Body of pancreas (tissue), 4 donors: ENCODE data around the gene ZKSCAN1. TPM values are rescaled to one million over a fixed set of nuclear protein-coding genes. Genes with fewer than 3 reads are reported as not detected.

Experiments
- ATAC-seq: fragments of 150-250 bp; one replicate; pipeline ENCODE4 v1.9.1; 2016
- DNase-seq, 4 donors: peaks; one replicate each; pipeline ENCODE4 v3.0.0-alpha.2; 2019
- H3K27ac ChIP-seq, 4 donors: fragments of 200-600 bp; sonication (generic); 1 replicate in 3 of 4; 2 replicates in 1 of 4; pipeline versions ENCODE4 v1.5.1 to v1.6.1; 2016 to 2019; ENCODE audit warnings: mild to moderate bottlenecking in 1 of 4, mixed read lengths in 1 of 4, moderate library complexity in 1 of 4
- H3K27me3 ChIP-seq, 2 donors: fragments of 200-600 bp; sonication (generic); one replicate each; pipeline ENCODE4 v1.6.0; 2016; ENCODE audit warnings: mild to moderate bottlenecking in 1 of 2
- H3K36me3 ChIP-seq, 2 donors: fragments of 200-600 bp; sonication (generic); replicated peaks in 1 of 2; 2 replicates each; pipeline ENCODE4 v1.5.1; 2016; ENCODE audit warnings: low read depth in 2 of 2; ENCODE audit not compliant: insufficient read depth in 1 of 2
- H3K4me1 ChIP-seq: fragments of 200-600 bp; sonication (generic); one replicate; pipeline ENCODE4 v1.6.0; 2016
- H3K4me3 ChIP-seq, 2 donors: fragments of 200-600 bp; sonication (generic); 1 replicate in 1 of 2; 2 replicates in 1 of 2; pipeline ENCODE4 v1.5.1; 2016 to 2019
- H3K9me3 ChIP-seq, 3 donors: fragments of 200-600 bp; sonication (generic); 1 replicate in 2 of 3; 2 replicates in 1 of 3; pipeline ENCODE4 v1.5.1; 2016
- POLR2A ChIP-seq, 3 donors: fragments of 450-650 bp; IDR thresholded peaks; one replicate each; pipeline ENCODE4 v1.6.1; 2016; ENCODE audit warnings: antibody characterized with exemption in 3 of 3, mild to moderate bottlenecking in 2 of 3
- WGBS, 2 donors: methylation state at CpG; one replicate each; pipeline ENCODE4 v1.1.5; 2017; 5-methylcytosine and 5-hydroxymethylcytosine counted together
- intact Hi-C: fragments of 100-400 bp; cut with DNase I; formaldehyde crosslinking; loops from one replicate; pipeline ENCODE4 v1.15.1; 2023
- total RNA-seq, 2 donors: library from RNA; depleted of rRNA; stranded (reverse); fragments of >200 nt; gene quantifications; one replicate each; pipeline ENCODE4 v1.1.0, GENCODE V29; 2016
- TF ChIP-seq, protein P1 (sequence below), 7 experiments: fragments of 450-650 bp in 4 of 7; fragments of 200-600 bp in 3 of 7; sonication (generic) in 3 of 7; IDR thresholded peaks; one replicate each; pipeline ENCODE4 v1.5.1; 2016 to 2019; ENCODE audit warnings: antibody characterized with exemption in 7 of 7

Gene ZKSCAN1
- total RNA-seq, 2 donors from 2014 or later: 31.6 to 40.2 TPM

DNA sequence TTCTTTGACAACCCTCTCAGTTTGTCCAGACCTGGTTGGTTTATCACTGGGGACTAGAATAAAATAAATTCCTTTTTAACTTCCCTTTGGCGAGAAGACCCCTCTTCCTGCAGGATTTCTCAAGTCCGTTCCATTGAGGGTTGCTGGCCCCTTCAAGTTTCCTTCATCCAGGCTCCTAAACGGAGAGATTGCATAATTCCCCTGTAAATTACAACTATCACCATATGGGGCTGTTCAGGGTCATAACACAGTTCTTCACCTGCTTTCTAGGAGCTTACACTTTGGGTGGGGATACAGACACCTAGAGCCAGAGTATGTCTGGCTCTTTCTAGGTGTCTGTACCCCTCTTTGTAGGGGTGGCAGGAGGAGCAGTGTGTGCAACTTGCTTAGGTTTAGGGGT is 70.1 kb downstream of the ZKSCAN1 start:
- intact Hi-C loops: no loop called here
- Histone ChIP-seq H3K4me1 (peaks cover 36% of the 10 kb centered on the region), H3K27ac (no peak overlapping the region), H3K36me3 (no peaks in the 10 kb centered on the region), H3K27me3 (no peaks in the 10 kb centered on the region), H3K4me3 (no peak overlapping the region), H3K9me3 (no peaks in the 10 kb centered on the region)
- ATAC-seq (no peak), DNase-seq (no peak)
- TF ChIP-seq POLR2A (IDR thresholded peaks at IDR 0.05): no peak
- TF ChIP-seq, protein P1, sequence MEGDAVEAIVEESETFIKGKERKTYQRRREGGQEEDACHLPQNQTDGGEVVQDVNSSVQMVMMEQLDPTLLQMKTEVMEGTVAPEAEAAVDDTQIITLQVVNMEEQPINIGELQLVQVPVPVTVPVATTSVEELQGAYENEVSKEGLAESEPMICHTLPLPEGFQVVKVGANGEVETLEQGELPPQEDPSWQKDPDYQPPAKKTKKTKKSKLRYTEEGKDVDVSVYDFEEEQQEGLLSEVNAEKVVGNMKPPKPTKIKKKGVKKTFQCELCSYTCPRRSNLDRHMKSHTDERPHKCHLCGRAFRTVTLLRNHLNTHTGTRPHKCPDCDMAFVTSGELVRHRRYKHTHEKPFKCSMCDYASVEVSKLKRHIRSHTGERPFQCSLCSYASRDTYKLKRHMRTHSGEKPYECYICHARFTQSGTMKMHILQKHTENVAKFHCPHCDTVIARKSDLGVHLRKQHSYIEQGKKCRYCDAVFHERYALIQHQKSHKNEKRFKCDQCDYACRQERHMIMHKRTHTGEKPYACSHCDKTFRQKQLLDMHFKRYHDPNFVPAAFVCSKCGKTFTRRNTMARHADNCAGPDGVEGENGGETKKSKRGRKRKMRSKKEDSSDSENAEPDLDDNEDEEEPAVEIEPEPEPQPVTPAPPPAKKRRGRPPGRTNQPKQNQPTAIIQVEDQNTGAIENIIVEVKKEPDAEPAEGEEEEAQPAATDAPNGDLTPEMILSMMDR (IDR thresholded peaks at IDR 0.05): no peak
- WGBS, 2 donors: 55 to 64% methylated on average over 3 of the region's 3 CpGs

DNA sequence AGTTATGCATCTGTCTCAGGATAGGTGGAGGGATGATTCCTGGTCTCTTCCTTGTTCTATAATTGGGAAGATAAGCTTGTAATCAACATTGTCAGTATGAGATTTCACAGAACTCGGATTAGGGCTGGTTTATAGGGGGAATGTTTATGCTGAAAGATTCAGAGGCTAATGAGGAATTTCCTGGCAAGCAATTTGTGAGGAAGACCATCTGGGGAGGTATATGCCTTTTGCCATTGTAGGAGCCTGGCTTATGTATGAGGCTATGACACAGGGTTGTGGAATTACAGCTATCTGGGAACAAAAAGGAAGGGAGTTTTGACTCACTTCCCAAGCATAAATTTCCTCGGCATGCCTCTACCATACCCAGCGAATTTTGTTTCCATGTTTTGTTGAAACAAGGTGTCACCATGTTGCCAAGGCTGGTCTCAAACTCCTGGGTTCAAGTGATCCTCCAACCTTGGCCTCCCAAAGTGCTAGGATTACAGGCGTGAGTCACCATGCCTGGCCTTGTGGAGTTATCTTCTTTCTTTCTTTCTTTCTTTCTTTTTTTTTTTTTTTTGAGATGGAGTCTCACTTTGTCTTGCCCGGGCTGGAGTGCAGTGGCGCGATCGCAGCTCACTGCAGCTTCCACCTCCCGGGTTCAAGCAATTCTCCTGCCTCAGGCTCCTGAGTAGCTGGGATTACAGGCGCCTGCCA is 71.8 kb downstream of the ZKSCAN1 start:
- Histone ChIP-seq H3K4me1 (peaks cover 28% of the 10 kb centered on the region), H3K4me3 (no peak overlapping the region), H3K27me3 (no peaks in the 10 kb centered on the region), H3K27ac (no peak overlapping the region), H3K9me3 (no peaks in the 10 kb centered on the region), H3K36me3 (peaks cover 0 to 5% of the 10 kb centered on the region in 2 donors)
- intact Hi-C loops: no loop called here
- DNase-seq (no peak), ATAC-seq (no peak)
- 76 to 82% methylated on average over 10 of the region's 10 CpGs for WGBS, 2 donors
- TF ChIP-seq, protein P1 (IDR thresholded peaks at IDR 0.05): no peak
- TF ChIP-seq POLR2A (IDR thresholded peaks at IDR 0.05): no peak

DNA sequence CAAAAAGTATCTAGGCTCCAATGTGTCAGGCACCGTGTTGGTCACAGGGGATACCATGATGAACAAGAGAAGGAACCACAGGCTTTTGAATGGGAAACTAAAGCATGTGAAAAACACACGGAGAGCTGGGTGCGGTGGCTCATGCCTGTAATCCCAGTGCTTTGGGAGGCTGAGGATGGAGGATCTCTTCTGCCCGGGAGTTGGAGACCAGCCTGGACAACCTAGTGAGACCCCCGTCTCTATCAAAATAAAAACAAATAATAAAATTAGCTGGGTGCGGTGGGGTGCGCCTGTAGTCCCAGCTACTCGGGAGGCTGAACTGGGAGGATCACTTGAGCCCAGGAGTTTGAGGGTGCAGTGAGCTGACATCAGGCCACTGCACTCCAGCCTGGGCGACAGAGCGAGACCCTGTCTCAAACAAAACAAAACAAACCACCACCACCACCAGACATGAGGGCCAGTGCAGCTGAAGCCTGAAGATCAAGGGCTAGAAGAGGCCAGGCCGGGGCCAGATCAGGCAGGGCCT is 72.8 kb downstream of the ZKSCAN1 start:
- DNase-seq (no peak), ATAC-seq (no peak)
- TF ChIP-seq, protein P1 (IDR thresholded peaks at IDR 0.05): no peak
- TF ChIP-seq POLR2A (IDR thresholded peaks at IDR 0.05): no peak
- H3K27ac ChIP-seq: peak overlapping the region; percentile 69 to 90 (median 78)
- intact Hi-C loops: no loop called here
- H3K4me3 ChIP-seq: peak overlapping the region in 1 of 2 donors; percentile 93
- H3K36me3 ChIP-seq: peaks cover 0 to 7% of the 10 kb centered on the region in 2 donors
- H3K9me3 ChIP-seq: no peaks in the 10 kb centered on the region
- 72 to 79% methylated on average over 11 of the region's 11 CpGs for WGBS, 2 donors
- peaks cover 21% of the 10 kb centered on the region for H3K4me1 ChIP-seq
- H3K27me3 ChIP-seq: no peaks in the 10 kb centered on the region

DNA sequence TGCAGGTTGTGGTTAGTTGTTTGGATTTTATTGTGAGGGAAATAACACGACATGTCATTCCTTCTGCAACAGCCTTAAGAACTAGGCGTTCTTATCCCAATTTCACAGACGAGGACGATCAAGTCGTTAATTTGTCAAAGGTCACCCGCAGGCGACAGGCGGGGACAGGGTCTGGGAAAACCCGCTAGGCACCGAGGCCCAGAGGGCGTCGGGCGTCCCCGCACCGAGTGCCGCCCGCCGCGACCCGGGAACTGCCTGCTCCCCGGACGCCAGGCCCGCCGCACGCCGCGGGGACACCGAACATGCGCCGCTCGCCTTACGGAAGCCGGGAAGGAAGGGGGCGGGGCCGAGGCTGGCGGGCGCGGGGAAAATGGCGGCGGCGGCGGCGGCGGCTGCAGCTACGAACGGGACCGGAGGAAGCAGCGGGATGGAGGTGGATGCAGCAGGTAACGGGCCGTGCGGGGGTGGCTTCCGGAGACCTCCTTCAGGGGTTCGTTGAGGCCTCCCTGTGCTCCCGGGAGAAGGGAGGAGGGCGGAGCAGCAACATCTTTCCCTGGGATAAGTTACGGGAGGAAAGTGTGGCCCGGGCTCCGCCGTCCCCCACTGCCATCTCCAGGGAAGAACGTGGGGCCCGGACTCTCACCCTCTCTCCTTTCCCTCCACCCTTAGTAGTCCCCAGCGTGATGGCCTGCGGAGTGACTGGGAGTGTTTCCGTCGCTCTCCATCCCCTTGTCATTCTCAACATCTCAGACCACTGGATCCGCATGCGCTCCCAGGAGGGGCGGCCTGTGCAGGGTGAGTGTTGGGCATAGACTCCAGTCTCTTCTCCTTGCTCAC is 73.4 kb downstream of the ZKSCAN1 start, which contains the start of gene COPS6:
TSS of gene COPS6 (plus strand) at position 349 of the 837 bp plus-strand sequence. CDS start at position 371, 22 bp downstream.
- H3K27me3 ChIP-seq: no peaks in the 10 kb centered on the region
- DNase-seq: peak; percentile 81 to 87 (median 83)
- peak within 1 kb of the TSS; percentile 69 to 90 (median 78) for H3K27ac ChIP-seq
- peaks cover 2 to 11% of the 10 kb centered on the region in 2 donors for H3K36me3 ChIP-seq
- intact Hi-C loops: no loop called here
- peak; percentile 91 for ATAC-seq
- TF ChIP-seq, protein P1 (IDR thresholded peaks at IDR 0.05): peak in 1 of 7 experiments; percentile 16
- TF ChIP-seq POLR2A (IDR thresholded peaks at IDR 0.05): peak; percentile 34 to 84 (median 79)
- H3K4me1 ChIP-seq: peaks cover 21% of the 10 kb centered on the region
- no peaks in the 10 kb centered on the region for H3K9me3 ChIP-seq
- WGBS, 2 donors: 1% methylated on average over 27 to 58 of the region's 68 CpGs
- H3K4me3 ChIP-seq: peak within 1 kb of the TSS; percentile 76 to 93
